WTC11 (cell line): ENCODE results near the gene PLXNA1.

ENCODE experiments used
- ATF1 ChIP-seq: sonication (generic); formaldehyde crosslinking; IDR thresholded peaks from 2 replicates; pipeline ENCODE4 v1.8.1; 2023; ENCODE audit warnings: mild to moderate bottlenecking, moderate library complexity, missing genetic modification reagents
- CTCF ChIP-seq: fragments of 200-600 bp; IDR thresholded peaks from 2 replicates; pipeline ENCODE4 v1.8.0; 2022; ENCODE audit warnings: antibody characterized with exemption
- ETV6 ChIP-seq: sonication (generic); formaldehyde crosslinking; IDR thresholded peaks from 2 replicates; pipeline ENCODE4 v1.8.1; 2022; ENCODE audit warnings: mild to moderate bottlenecking, missing genetic modification reagents
- IRF1 ChIP-seq: sonication (generic); formaldehyde crosslinking; IDR thresholded peaks from 2 replicates; pipeline ENCODE4 v1.8.0; 2023; ENCODE audit warnings: missing genetic modification reagents
- KAT7 ChIP-seq: sonication (generic); formaldehyde crosslinking; IDR thresholded peaks from 2 replicates; pipeline ENCODE4 v1.8.1; 2023; ENCODE audit warnings: missing genetic modification reagents, mild to moderate bottlenecking, borderline replicate concordance
- MAX ChIP-seq: sonication (generic); formaldehyde crosslinking; IDR thresholded peaks from 2 replicates; pipeline ENCODE4 v1.8.0; 2022; ENCODE audit warnings: mild to moderate bottlenecking, missing genetic modification reagents
- NR1H2 ChIP-seq: sonication (generic); formaldehyde crosslinking; IDR thresholded peaks from 2 replicates; pipeline ENCODE4 v1.9.0; 2021; ENCODE audit warnings: mild to moderate bottlenecking, moderate library complexity, missing genetic modification reagents
- OVOL2 ChIP-seq: fragments of 250-450 bp; sonication (Bioruptor Pico); IDR thresholded peaks from 2 replicates; pipeline ENCODE4 v1.9.0; 2021; ENCODE audit warnings: mild to moderate bottlenecking, borderline replicate concordance
- PREB ChIP-seq: sonication (generic); formaldehyde crosslinking; IDR thresholded peaks from 2 replicates; pipeline ENCODE4 v1.8.1; 2022; ENCODE audit warnings: mild to moderate bottlenecking, missing genetic modification reagents, moderate library complexity, borderline replicate concordance
- SP1 ChIP-seq: sonication (generic); formaldehyde crosslinking; conservative IDR thresholded peaks from 2 replicates; pipeline ENCODE4 v1.8.1; 2022; ENCODE audit warnings: missing genetic modification reagents
- TEAD4 ChIP-seq: sonication (generic); formaldehyde crosslinking; IDR thresholded peaks from 2 replicates; pipeline ENCODE4 v1.8.0; 2022; ENCODE audit warnings: mild to moderate bottlenecking, missing genetic modification reagents
- TP53 ChIP-seq: sonication (generic); formaldehyde crosslinking; IDR thresholded peaks from 2 replicates; pipeline ENCODE4 v1.8.1; 2023; ENCODE audit warnings: mild to moderate bottlenecking, missing genetic modification reagents

GRCh38 chr3:127016043-127016343 lies 33.1 kb downstream of the PLXNA1 start:
- TF ChIP-seq NR1H2 (CRISPR knock-in tag) (no peak), CTCF (no peak), PREB (CRISPR knock-in tag) (no peak), SP1 (CRISPR knock-in tag) (no peak), ATF1 (CRISPR knock-in tag) (no peak), ETV6 (CRISPR knock-in tag) (no peak), OVOL2 (CRISPR knock-in tag) (no peak), IRF1 (CRISPR knock-in tag) (no peak), MAX (CRISPR knock-in tag) (no peak), KAT7 (CRISPR knock-in tag) (no peak), TEAD4 (no peak), TP53 (no peak)
